ENCODE results near the gene BMP7. TPM values are rescaled to one million over a fixed set of nuclear protein-coding genes. Genes with fewer than 3 reads are reported as not detected.

BMP7 gene
- total and polyA plus RNA-seq, 3 experiments from 2014 or later, result not detected

- Mint-ChIP-seq H3K27me3 (peaks cover 13 to 31% of the 10 kb centered on the region in 2 donors), H3K4me1 (peaks cover 4 to 10% (median 4%) of the 10 kb centered on the region in 3 donors), H3K9me3 (peaks cover 0 to 5% (median 0%) of the 10 kb centered on the region in 5 donors), H3K4me3 (no peak overlapping the region), H3K36me3 (no peaks in the 10 kb centered on the region), H3K27ac (no peak overlapping the region)
- POLR2A ChIA-PET, result no interaction called here
- Histone ChIP-seq H3K9me3 (ENCODE audit: low read length) (no peaks in the 10 kb centered on the region), H3K4me3 (ENCODE audit: low read length) (no peak overlapping the region), H3K27me3 (ENCODE audit: insufficient read depth, low read length, poor library complexity, severe bottlenecking) (no peaks in the 10 kb centered on the region), H3K36me3 (ENCODE audit: insufficient read depth, low read length) (no peaks in the 10 kb centered on the region), H3K27ac (ENCODE audit: low read depth, low read length) (no peak overlapping the region), H3K4me1 (ENCODE audit: insufficient read depth, low read length) (no peaks in the 10 kb centered on the region)
- no peak for DNase-seq
- CTCF ChIA-PET, result no interaction called here
These were observed 19.0 kb downstream of the BMP7 start for GRCh38 chr20:57247292-57247965.

- Histone ChIP-seq H3K27ac (ENCODE audit: low read depth, low read length) (no peak overlapping the region), H3K4me3 (ENCODE audit: low read length) (no peak overlapping the region), H3K27me3 (ENCODE audit: insufficient read depth, low read length, poor library complexity, severe bottlenecking) (no peaks in the 10 kb centered on the region), H3K4me1 (ENCODE audit: insufficient read depth, low read length) (no peaks in the 10 kb centered on the region), H3K9me3 (ENCODE audit: low read length) (no peaks in the 10 kb centered on the region), H3K36me3 (ENCODE audit: insufficient read depth, low read length) (no peaks in the 10 kb centered on the region)
- POLR2A ChIA-PET, result no interaction called here
- H3K27ac Mint-ChIP-seq, result no peak overlapping the region
- no peak overlapping the region for H3K4me3 Mint-ChIP-seq
- H3K27me3 Mint-ChIP-seq, result peaks cover 14 to 31% of the 10 kb centered on the region in 2 donors
- H3K4me1 Mint-ChIP-seq, result peaks cover under 1 to 5% (median under 1%) of the 10 kb centered on the region in 3 donors
- CTCF ChIA-PET, result no interaction called here
- DNase-seq, result no peak
- peaks cover 0 to 5% (median 0%) of the 10 kb centered on the region in 5 donors for H3K9me3 Mint-ChIP-seq
- no peaks in the 10 kb centered on the region for H3K36me3 Mint-ChIP-seq
These were observed 20.4 kb downstream of the BMP7 start for GRCh38 chr20:57245997-57246396.

DNA sequence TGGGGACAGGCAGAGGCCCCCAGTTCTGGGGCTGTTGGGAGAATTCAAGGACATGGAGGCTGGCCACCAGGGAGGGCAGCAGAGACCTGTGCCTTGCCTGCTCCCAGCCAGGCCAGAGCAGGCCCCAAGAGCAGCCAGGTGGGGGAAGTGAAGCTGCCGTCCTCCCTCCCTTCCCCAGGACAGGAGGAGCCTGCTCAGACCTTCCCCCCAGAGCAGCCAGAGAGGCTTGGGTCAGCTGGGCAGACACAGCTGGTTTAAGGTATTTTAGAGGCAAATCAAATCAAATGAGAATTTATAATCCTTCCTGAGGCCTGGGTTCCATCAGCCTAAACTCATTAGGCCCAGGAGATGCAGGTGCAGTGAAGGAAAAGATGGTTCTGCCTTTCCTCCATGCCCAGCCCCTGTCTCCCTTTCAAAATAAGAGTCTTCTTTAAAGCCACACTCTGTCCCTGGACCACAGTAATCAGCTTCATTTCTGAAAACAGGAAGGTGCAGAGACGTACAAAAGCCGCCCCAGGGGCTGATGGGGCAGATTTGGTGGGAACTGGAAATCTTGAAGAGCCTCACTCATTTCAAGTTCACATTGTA, 21.7 kb downstream of the BMP7 start:
- H3K4me3 Mint-ChIP-seq, result no peak overlapping the region
- peaks cover 14 to 30% of the 10 kb centered on the region in 2 donors for H3K27me3 Mint-ChIP-seq
- peaks cover 0 to 5% (median 0%) of the 10 kb centered on the region in 5 donors for H3K9me3 Mint-ChIP-seq
- no peak overlapping the region for H3K4me3 ChIP-seq (ENCODE audit: low read length)
- H3K36me3 ChIP-seq (ENCODE audit: insufficient read depth, low read length), result no peaks in the 10 kb centered on the region
- no peak overlapping the region for H3K27ac ChIP-seq (ENCODE audit: low read depth, low read length)
- no peaks in the 10 kb centered on the region for H3K4me1 Mint-ChIP-seq
- H3K4me1 ChIP-seq (ENCODE audit: insufficient read depth, low read length), result no peaks in the 10 kb centered on the region
- DNase-seq, result no peak
- CTCF ChIA-PET, result no interaction called here
- POLR2A ChIA-PET, result no interaction called here
- H3K36me3 Mint-ChIP-seq, result no peaks in the 10 kb centered on the region
- no peaks in the 10 kb centered on the region for H3K27me3 ChIP-seq (ENCODE audit: insufficient read depth, low read length, poor library complexity, severe bottlenecking)
- H3K9me3 ChIP-seq (ENCODE audit: low read length), result no peaks in the 10 kb centered on the region
- no peak overlapping the region for H3K27ac Mint-ChIP-seq

GRCh38 chr20:57244221-57244585, 22.2 kb downstream of the BMP7 start:
- POLR2A ChIA-PET, result no interaction called here
- no peaks in the 10 kb centered on the region for H3K36me3 ChIP-seq (ENCODE audit: insufficient read depth, low read length)
- H3K4me1 Mint-ChIP-seq, result no peaks in the 10 kb centered on the region
- no peak overlapping the region for H3K27ac Mint-ChIP-seq
- peaks cover 0 to 5% (median 0%) of the 10 kb centered on the region in 5 donors for H3K9me3 Mint-ChIP-seq
- no peaks in the 10 kb centered on the region for H3K36me3 Mint-ChIP-seq
- H3K4me3 ChIP-seq (ENCODE audit: low read length), result no peak overlapping the region
- CTCF ChIA-PET, result no interaction called here
- H3K4me1 ChIP-seq (ENCODE audit: insufficient read depth, low read length), result no peaks in the 10 kb centered on the region
- no peak for DNase-seq
- no peak overlapping the region for H3K4me3 Mint-ChIP-seq
- H3K27ac ChIP-seq (ENCODE audit: low read depth, low read length), result no peak overlapping the region
- H3K9me3 ChIP-seq (ENCODE audit: low read length), result no peaks in the 10 kb centered on the region
- H3K27me3 ChIP-seq (ENCODE audit: insufficient read depth, low read length, poor library complexity, severe bottlenecking), result no peaks in the 10 kb centered on the region
- peaks cover 12 to 25% of the 10 kb centered on the region in 2 donors for H3K27me3 Mint-ChIP-seq

- no peaks in the 10 kb centered on the region for H3K4me1 ChIP-seq (ENCODE audit: insufficient read depth, low read length)
- peaks cover 10 to 24% of the 10 kb centered on the region in 2 donors for H3K27me3 Mint-ChIP-seq
- no peak overlapping the region for H3K27ac Mint-ChIP-seq
- CTCF ChIA-PET, result no interaction called here
- POLR2A ChIA-PET, result no interaction called here
- DNase-seq, result no peak
- H3K27me3 ChIP-seq (ENCODE audit: insufficient read depth, low read length, poor library complexity, severe bottlenecking), result no peaks in the 10 kb centered on the region
- no peak overlapping the region for H3K4me3 Mint-ChIP-seq
- no peak overlapping the region for H3K4me3 ChIP-seq (ENCODE audit: low read length)
- H3K4me1 Mint-ChIP-seq, result no peaks in the 10 kb centered on the region
- H3K9me3 ChIP-seq (ENCODE audit: low read length), result no peaks in the 10 kb centered on the region
- no peak overlapping the region for H3K27ac ChIP-seq (ENCODE audit: low read depth, low read length)
- H3K36me3 Mint-ChIP-seq, result no peaks in the 10 kb centered on the region
- no peaks in the 10 kb centered on the region for H3K36me3 ChIP-seq (ENCODE audit: insufficient read depth, low read length)
- peaks cover 0 to 5% (median 0%) of the 10 kb centered on the region in 5 donors for H3K9me3 Mint-ChIP-seq
These were observed 22.8 kb downstream of the BMP7 start for GRCh38 chr20:57243480-57244220.

- DNase-seq, result no peak
- Histone ChIP-seq H3K9me3 (ENCODE audit: low read length) (no peaks in the 10 kb centered on the region), H3K36me3 (ENCODE audit: insufficient read depth, low read length) (no peaks in the 10 kb centered on the region), H3K27me3 (ENCODE audit: insufficient read depth, low read length, poor library complexity, severe bottlenecking) (no peaks in the 10 kb centered on the region), H3K4me1 (ENCODE audit: insufficient read depth, low read length) (no peaks in the 10 kb centered on the region), H3K27ac (ENCODE audit: low read depth, low read length) (no peak overlapping the region), H3K4me3 (ENCODE audit: low read length) (no peak overlapping the region)
- no peak overlapping the region for H3K4me3 Mint-ChIP-seq
- ChIA-PET POLR2A (no interaction called here), CTCF (no interaction called here)
- H3K27ac Mint-ChIP-seq, result no peak overlapping the region
- H3K36me3 Mint-ChIP-seq, result no peaks in the 10 kb centered on the region
- peaks cover 8 to 14% of the 10 kb centered on the region in 2 donors for H3K27me3 Mint-ChIP-seq
- H3K4me1 Mint-ChIP-seq, result no peaks in the 10 kb centered on the region
- H3K9me3 Mint-ChIP-seq, result peaks cover 0 to 2% (median 0%) of the 10 kb centered on the region in 5 donors
These were observed 24.0 kb downstream of the BMP7 start for GRCh38 chr20:57242414-57242813.

DNA sequence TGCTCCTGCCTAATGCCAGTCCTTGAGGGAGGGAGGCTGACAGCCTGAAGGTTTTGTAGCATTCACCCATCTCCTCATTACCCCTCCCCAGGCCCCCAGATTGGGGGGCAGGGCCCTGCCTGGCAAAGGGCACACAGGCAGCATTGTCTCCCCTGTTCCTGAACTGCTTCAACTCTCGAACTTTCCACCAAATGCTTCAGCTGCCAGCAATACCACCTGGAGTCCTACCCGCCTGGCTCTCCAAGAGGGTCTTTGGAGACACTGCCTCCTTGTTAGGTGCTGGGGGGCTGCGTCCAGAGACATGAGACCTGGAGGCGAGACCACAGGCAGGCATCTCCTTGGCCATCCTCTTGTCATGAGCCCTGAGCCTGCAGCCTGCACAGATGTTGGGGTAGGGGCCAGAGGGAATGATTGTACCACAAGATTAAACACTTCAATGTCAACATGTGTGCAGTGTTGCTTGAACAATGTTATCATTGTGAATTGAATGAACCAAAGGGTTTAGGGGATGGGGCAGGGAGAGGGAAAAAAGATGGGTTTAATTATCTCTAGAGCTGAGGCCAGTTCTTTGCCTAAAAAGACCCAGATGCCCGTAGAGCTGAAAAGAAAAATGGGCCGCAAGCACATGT, 25.0 kb downstream of the BMP7 start:
- H3K4me3 Mint-ChIP-seq, result no peak overlapping the region
- POLR2A ChIA-PET, result no interaction called here
- CTCF ChIA-PET, result no interaction called here
- no peaks in the 10 kb centered on the region for H3K27me3 ChIP-seq (ENCODE audit: insufficient read depth, low read length, poor library complexity, severe bottlenecking)
- peaks cover 6 to 12% of the 10 kb centered on the region in 2 donors for H3K27me3 Mint-ChIP-seq
- no peak overlapping the region for H3K27ac ChIP-seq (ENCODE audit: low read depth, low read length)
- H3K4me3 ChIP-seq (ENCODE audit: low read length), result no peak overlapping the region
- H3K9me3 Mint-ChIP-seq, result peaks cover 0 to 2% (median 0%) of the 10 kb centered on the region in 5 donors
- H3K27ac Mint-ChIP-seq, result no peak overlapping the region
- no peaks in the 10 kb centered on the region for H3K36me3 Mint-ChIP-seq
- no peaks in the 10 kb centered on the region for H3K9me3 ChIP-seq (ENCODE audit: low read length)
- H3K36me3 ChIP-seq (ENCODE audit: insufficient read depth, low read length), result no peaks in the 10 kb centered on the region
- no peak for DNase-seq
- H3K4me1 ChIP-seq (ENCODE audit: insufficient read depth, low read length), result no peaks in the 10 kb centered on the region
- H3K4me1 Mint-ChIP-seq, result no peaks in the 10 kb centered on the region
